NCI-H446 treated with DMSO at 0.1 percent for 48 hours (cell line): Measurements from ENCODE around the gene LRRC70.
"Not testable (repeated sequence)": the region's sequence is repeated elsewhere in the genome, so short reads cannot be mapped to it uniquely, and the experiment has no call there.

Source experiments
- DNase-seq: peaks from one replicate; lab custom pipeline; 2025; lab: John Stamatoyannopoulos, UW

LRRC70 gene

DNA sequence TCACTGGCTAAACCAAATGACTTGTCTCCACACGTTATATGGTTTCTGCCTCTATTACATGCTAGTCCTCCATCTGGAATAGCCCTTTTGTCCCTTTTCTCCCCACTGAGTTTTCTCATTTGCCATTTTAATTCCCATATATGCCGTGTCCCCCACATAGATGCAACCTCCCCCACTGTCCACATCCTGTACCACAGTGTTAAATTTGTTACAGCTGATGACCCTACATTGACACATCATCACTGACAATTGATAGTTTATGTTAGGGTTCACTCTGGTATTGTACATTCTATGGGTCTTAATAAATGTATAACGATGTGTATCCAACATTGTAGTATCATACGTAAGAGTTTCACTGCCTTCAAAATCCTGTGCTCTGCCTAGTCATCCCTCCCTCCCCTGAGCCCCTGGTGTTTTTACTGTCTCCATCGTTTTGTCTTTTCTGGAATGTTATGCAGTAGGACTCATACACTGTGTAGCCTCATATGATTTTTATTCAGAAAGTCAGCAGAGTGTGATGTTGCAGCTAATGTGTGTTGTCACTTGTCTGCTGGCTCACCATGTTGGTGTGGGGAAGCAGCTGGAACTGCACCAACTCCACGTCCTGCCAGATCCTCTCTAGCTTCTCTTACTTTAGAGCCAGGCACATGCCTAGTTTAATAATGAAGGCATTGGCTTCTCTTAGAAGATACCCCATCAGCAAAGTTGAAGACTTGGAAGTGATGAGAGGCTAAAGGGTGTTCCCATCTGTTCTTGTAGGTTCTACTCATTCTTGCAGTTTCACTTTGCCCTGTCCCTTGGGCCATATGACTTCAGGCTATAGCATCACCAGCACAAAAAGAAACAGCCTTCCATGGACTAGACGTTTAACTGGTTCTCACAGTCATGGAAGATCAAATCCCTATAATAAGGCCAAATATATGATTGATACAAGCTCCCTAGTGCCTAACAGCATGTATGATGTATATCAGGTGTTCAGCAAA lies 30.2 kb downstream of the LRRC70 start:
- no peak for DNase-seq

DNA sequence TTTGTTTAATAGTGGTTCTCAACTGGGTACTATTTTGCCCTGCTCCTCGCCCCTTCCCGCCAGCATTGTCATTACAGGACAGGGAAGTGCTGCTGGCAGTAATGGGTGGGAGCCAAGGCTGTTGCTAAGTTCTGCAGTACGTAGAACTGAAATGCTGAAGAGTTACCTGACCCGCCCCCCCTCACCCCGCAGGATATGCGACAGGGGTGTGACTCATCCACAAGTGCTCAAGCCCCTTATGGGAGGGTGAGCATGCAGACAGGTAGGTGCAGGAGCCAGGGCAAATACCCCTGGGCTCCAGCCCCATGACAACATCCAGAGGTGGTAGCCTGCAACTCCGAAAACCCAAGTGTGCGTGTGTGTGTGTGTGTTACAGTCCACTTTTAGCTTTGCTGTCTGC lies 35.7 kb downstream of the LRRC70 start:
- no peak for DNase-seq

DNA sequence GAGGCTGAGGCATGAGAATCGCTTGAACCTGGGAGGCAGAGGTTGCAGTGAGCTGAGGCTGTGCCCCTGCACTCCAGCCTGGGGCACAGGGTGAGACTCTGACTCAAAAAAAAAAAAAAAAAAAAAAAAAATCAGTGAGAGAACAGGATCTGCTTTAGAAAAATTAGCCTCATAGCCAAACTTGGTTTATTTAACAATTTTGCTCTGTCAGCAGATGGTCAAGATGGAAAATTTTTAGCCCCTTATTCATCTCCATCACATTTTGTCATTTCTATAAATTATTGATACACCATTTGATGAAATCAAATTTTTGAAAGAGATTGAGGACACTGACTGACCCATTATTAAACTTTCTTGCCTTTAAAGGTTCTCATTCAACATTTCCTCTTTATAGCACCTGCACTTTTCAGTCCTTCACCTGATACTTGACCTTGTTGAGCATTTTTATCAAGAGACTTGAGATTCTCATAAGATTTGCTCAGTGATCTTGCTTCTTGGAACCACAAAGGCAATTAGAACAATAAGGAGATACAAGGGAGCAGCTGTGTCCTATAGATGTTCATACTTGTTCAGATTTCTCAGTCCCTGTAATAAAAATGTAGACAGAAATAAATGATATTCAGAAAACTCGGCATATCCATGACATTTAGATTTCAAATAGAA lies 38.1 kb downstream of the LRRC70 start:
- DNase-seq, result no peak

DNA sequence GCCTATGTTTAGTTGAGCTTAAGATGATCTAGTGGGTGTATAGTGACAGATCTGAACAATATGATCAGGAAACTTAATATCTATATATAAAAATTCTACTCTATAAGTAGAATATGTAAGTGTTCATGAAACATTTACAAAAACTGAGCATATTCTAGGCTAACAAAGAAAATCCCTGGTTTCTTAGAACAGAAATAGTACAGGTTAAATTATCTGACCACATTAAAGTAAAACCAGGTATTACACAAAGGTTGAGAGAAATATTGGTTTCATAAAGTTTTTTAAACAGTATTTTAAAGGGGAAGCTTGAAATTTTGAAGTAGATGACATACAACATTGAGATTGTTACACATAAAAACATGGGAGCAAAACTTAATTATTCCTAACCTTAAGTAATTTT lies 39.3 kb downstream of the LRRC70 start:
- DNase-seq, result no peak

DNA sequence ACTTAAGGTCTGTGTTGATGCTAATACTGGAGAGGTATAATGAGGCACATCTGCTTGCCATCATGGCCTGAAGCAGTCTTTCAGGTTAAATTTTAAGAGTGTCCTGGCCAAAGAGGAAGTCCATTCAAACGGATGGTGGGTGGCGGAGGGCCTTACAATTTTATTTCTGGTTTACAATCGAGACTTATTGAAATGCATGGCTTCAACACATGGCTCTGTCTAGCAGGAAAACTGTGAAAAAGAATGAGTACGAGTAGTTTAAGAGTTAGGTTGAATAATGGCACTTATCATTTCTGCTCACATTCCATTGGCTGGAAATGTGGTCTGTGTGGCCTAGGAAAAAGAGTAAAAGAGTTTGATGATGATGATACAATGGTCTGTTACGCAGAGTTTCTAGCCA lies 42.1 kb downstream of the LRRC70 start:
- no peak for DNase-seq

DNA sequence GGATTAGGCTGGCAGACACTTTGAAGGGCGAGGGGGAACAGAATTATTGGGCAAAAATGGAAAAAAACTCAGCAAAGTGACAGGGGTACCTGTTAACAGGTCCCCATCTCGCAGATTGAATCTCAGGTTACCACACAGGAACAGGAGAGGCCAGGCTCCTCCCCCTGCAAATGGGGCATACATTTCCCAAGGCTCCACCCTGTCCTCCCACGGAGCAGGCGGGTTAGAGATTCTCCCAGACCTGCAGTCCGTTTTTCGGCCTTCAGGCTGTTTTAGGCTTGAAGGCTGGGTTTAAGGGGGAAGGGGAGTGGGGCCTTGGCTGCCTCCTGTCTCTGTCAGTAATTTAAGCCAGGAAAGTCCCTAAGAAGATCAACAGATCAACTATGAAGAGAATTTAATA lies 42.7 kb downstream of the LRRC70 start:
- DNase-seq, result no peak

DNA sequence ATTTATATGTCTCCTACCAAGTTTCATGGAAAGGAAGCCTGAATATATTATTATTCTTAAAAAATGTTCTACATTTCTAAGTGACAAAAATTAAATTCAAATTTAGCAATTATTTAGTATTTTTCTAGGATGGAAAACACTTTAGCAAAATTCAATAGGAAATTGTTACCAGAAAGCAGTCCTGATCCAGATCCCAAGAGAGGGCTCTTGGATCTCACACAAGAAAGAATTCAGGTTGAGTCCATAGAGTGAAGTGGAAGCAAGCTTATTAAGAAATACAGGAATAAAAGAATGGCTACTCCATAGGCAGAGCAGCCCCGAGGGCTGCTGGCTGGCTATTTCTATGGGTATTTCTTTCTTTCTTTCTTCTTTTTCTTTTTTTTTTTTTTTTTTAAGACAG lies 44.7 kb downstream of the LRRC70 start:
- DNase-seq, result no peak

DNA sequence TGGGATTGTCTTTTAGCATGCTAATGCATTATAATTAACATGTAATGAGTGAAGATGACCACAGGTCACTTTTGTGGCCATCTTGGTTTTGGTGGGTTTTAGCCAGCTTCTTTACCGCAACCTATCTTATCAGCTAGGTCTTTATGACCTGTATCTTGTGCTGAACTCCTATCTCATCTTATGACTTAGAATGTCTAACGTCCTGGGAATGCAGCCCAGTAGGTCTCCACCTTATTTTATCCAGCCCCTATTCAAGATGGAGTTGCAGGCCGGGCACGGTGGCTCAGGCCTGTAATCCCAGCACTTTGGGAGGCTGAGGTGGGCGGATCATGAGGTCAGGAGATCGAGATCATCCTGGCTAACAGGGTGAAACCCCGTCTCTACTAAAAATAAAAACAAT lies 45.8 kb downstream of the LRRC70 start:
- not testable (repeated sequence) for DNase-seq

DNA sequence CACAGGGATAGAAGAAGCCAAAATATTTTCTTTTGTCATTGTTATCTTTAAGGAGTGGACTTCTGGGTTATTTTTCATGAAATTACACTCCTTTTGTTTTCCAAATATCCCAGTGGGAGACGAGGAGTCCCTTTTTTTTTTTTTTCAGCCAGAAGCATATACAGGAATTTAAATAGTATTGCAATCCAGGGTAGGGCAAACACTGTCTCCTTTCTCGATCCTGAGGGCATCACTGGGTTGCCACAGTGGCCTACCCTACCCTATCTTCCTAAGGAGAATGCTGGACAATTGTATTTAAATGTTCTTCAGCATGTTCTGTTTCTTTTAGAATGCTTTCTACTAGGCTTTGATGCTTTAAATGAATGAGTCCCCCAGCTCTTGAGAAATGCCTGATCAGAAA lies 47.9 kb downstream of the LRRC70 start:
- no peak for DNase-seq

DNA sequence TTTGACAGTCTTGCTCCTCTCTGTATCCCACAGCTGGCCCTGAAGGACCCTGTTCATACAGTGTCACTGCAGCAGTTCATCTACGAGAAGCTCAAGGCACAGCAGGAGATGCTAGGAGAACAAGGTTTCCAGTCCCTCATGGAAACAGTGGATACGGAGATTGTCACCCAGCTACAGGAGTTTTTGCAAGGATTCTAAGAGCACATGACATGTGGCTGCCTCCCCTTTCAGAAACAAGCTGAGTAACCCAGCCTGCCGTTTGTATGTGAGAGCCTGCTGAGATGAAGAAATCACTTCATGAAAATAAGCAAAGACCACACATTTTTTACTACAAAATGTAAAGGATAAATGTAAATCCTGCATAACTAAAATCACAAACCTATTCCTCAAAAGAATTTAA lies 48.5 kb downstream of the LRRC70 start:
- no peak for DNase-seq

DNA sequence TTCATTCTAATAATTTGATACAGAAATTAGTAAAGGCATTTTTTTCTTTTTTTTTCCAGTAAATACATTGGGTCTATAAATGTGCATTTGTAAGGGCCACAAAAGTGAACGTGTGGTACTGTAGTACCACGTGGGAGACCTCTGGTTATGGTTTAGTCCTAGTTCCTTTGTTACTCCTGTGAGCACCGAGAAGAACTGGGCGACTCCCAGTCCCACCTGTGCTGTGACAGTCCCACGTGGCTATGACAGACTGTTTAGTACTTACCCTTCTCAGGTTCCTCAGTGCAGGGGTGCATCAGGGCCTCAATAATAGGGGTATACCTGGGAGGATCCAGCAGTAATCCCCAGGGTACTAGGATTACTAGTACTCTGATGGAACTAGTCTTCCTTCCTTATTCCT lies 49.3 kb downstream of the LRRC70 start:
- no peak for DNase-seq
